KG1 (cell line): ENCODE measurements around the gene TTC34.

Experiments used
- DNase-seq: peaks from one replicate; lab custom pipeline; 2025; lab: John Stamatoyannopoulos, UW

Gene TTC34

GRCh38 chr1:2590233-2591141, 211.0 kb downstream of the TTC34 start:
- DNase-seq: no peak

- no peak for DNase-seq
Observed at GRCh38 chr1:2589431-2590232, 211.9 kb downstream of the TTC34 start.

GRCh38 chr1:2588661-2589430, 212.6 kb downstream of the TTC34 start:
- DNase-seq: no peak

GRCh38 chr1:2587860-2588571, 213.5 kb downstream of the TTC34 start:
- DNase-seq: no peak

GRCh38 chr1:2587071-2587859, 214.2 kb downstream of the TTC34 start:
- DNase-seq: no peak

GRCh38 chr1:2586154-2587070, 215.1 kb downstream of the TTC34 start, which contains the start of gene PRXL2B:
PRXL2B (plus strand) TSS chr1:2586777; CDS start chr1:2586886, 109 bp downstream.
- DNase-seq: peak; percentile 92
